ENCODE data around the gene MACROD1. TPM values are rescaled to one million over a fixed set of nuclear protein-coding genes. Genes with fewer than 3 reads are reported as not detected.

Gene MACROD1
- total RNA-seq, 1 donor from 2014 or later = 3.4 TPM

- H3K9me3 ChIP-seq (ENCODE audit: insufficient read depth, low read depth, low read length) = no peaks in the 10 kb centered on the region
- H3K27me3 Mint-ChIP-seq (ENCODE audit: low read depth, unreplicated experiment) = peaks cover 73% of the 10 kb centered on the region
- peaks cover 31% of the 10 kb centered on the region for H3K27me3 ChIP-seq (ENCODE audit: insufficient read depth, low read length)
- H3K4me1 Mint-ChIP-seq (ENCODE audit: low read depth, unreplicated experiment) = peaks cover 2% of the 10 kb centered on the region
- no peak overlapping the region for H2AFZ ChIP-seq (ENCODE audit: low read depth, low read length)
- no peaks in the 10 kb centered on the region for H3K9me3 Mint-ChIP-seq (ENCODE audit: unreplicated experiment)
- H3K27ac Mint-ChIP-seq (ENCODE audit: unreplicated experiment) = no peak overlapping the region
- no peaks in the 10 kb centered on the region for H3K79me2 ChIP-seq (ENCODE audit: insufficient read depth, low read length)
- H4K20me1 ChIP-seq (ENCODE audit: insufficient read depth, low read length) = peaks cover 62% of the 10 kb centered on the region
- FAIRE-seq = no peak
- H3K4me1 ChIP-seq (ENCODE audit: insufficient read depth, low read length) = no peaks in the 10 kb centered on the region
- no peak overlapping the region for H3K4me2 ChIP-seq (ENCODE audit: low read length)
- H3K36me3 ChIP-seq (ENCODE audit: insufficient read depth, low read length) = no peaks in the 10 kb centered on the region
- H3K36me3 Mint-ChIP-seq (ENCODE audit: low read depth, unreplicated experiment) = peaks cover 4% of the 10 kb centered on the region
- H3K4me3 Mint-ChIP-seq (ENCODE audit: unreplicated experiment) = no peak overlapping the region
- no peak for TF ChIP-seq CTCF (IDR thresholded peaks at IDR 0.05; ENCODE audit: insufficient read depth, low read depth, low read length)
- no peak for DNase-seq (ENCODE audit: low read depth)
- H3K27ac ChIP-seq (ENCODE audit: low read depth, low read length) = no peak overlapping the region
- no peak overlapping the region for H3K9ac ChIP-seq (ENCODE audit: low read length)
- H3K4me3 ChIP-seq (ENCODE audit: insufficient read depth, low read depth, low read length) = no peak overlapping the region
Measured at GRCh38 chr11:64134963-64135362, 30.9 kb downstream of the MACROD1 start.

GRCh38 chr11:64132982-64133705 is 32.8 kb downstream of the MACROD1 start:
- DNase-seq (ENCODE audit: low read depth) (no peak), FAIRE-seq (no peak)
- Histone ChIP-seq H3K4me1 (ENCODE audit: insufficient read depth, low read length) (no peaks in the 10 kb centered on the region), H3K79me2 (ENCODE audit: insufficient read depth, low read length) (no peaks in the 10 kb centered on the region), H3K27ac (ENCODE audit: low read depth, low read length) (no peak overlapping the region), H2AFZ (ENCODE audit: low read depth, low read length) (no peak overlapping the region), H3K27me3 (ENCODE audit: insufficient read depth, low read length) (peaks cover 28% of the 10 kb centered on the region), H3K9ac (ENCODE audit: low read length) (no peak overlapping the region), H4K20me1 (ENCODE audit: insufficient read depth, low read length) (peaks cover 68% of the 10 kb centered on the region), H3K9me3 (ENCODE audit: insufficient read depth, low read depth, low read length) (no peaks in the 10 kb centered on the region), H3K4me3 (ENCODE audit: insufficient read depth, low read depth, low read length) (no peak overlapping the region), H3K4me2 (ENCODE audit: low read length) (no peak overlapping the region), H3K36me3 (ENCODE audit: insufficient read depth, low read length) (no peaks in the 10 kb centered on the region)
- Mint-ChIP-seq H3K27me3 (ENCODE audit: low read depth, unreplicated experiment) (peaks cover 67% of the 10 kb centered on the region), H3K9me3 (ENCODE audit: unreplicated experiment) (no peaks in the 10 kb centered on the region), H3K36me3 (ENCODE audit: low read depth, unreplicated experiment) (peaks cover 4% of the 10 kb centered on the region), H3K4me1 (ENCODE audit: low read depth, unreplicated experiment) (peaks cover 2% of the 10 kb centered on the region), H3K27ac (ENCODE audit: unreplicated experiment) (no peak overlapping the region), H3K4me3 (ENCODE audit: unreplicated experiment) (no peak overlapping the region)
- TF ChIP-seq EZH2 (IDR thresholded peaks at IDR 0.05; ENCODE audit: insufficient read depth, low read length) (peak; percentile 31), CTCF (IDR thresholded peaks at IDR 0.05; ENCODE audit: insufficient read depth, low read depth, low read length) (no peak)

- no peak overlapping the region for H3K4me3 ChIP-seq (ENCODE audit: insufficient read depth, low read depth, low read length)
- no peak overlapping the region for H3K9ac ChIP-seq (ENCODE audit: low read length)
- peaks cover 23% of the 10 kb centered on the region for H3K27me3 ChIP-seq (ENCODE audit: insufficient read depth, low read length)
- TF ChIP-seq CTCF (IDR thresholded peaks at IDR 0.05; ENCODE audit: insufficient read depth, low read depth, low read length) (no peak), EZH2 (IDR thresholded peaks at IDR 0.05; ENCODE audit: insufficient read depth, low read length) (no peak)
- no peak for FAIRE-seq
- Mint-ChIP-seq H3K27me3 (ENCODE audit: low read depth, unreplicated experiment) (peaks cover 67% of the 10 kb centered on the region), H3K4me3 (ENCODE audit: unreplicated experiment) (no peak overlapping the region), H3K4me1 (ENCODE audit: low read depth, unreplicated experiment) (peaks cover 2% of the 10 kb centered on the region), H3K9me3 (ENCODE audit: unreplicated experiment) (no peaks in the 10 kb centered on the region), H3K36me3 (ENCODE audit: low read depth, unreplicated experiment) (peaks cover 3% of the 10 kb centered on the region), H3K27ac (ENCODE audit: unreplicated experiment) (no peak overlapping the region)
- no peaks in the 10 kb centered on the region for H3K4me1 ChIP-seq (ENCODE audit: insufficient read depth, low read length)
- H2AFZ ChIP-seq (ENCODE audit: low read depth, low read length) = no peak overlapping the region
- no peak overlapping the region for H3K27ac ChIP-seq (ENCODE audit: low read depth, low read length)
- H3K4me2 ChIP-seq (ENCODE audit: low read length) = no peak overlapping the region
- H3K79me2 ChIP-seq (ENCODE audit: insufficient read depth, low read length) = no peaks in the 10 kb centered on the region
- no peaks in the 10 kb centered on the region for H3K36me3 ChIP-seq (ENCODE audit: insufficient read depth, low read length)
- H3K9me3 ChIP-seq (ENCODE audit: insufficient read depth, low read depth, low read length) = no peaks in the 10 kb centered on the region
- DNase-seq (ENCODE audit: low read depth) = no peak
- H4K20me1 ChIP-seq (ENCODE audit: insufficient read depth, low read length) = peaks cover 66% of the 10 kb centered on the region
Measured at GRCh38 chr11:64132191-64132771, 33.6 kb downstream of the MACROD1 start.

Data from astrocyte (in vitro differentiated cells and primary cell).